ENCODE results near the gene OR10A6. TPM values are rescaled to one million over a fixed set of nuclear protein-coding genes. Genes with fewer than 3 reads are reported as not detected.

The OR10A6 gene, protein sequence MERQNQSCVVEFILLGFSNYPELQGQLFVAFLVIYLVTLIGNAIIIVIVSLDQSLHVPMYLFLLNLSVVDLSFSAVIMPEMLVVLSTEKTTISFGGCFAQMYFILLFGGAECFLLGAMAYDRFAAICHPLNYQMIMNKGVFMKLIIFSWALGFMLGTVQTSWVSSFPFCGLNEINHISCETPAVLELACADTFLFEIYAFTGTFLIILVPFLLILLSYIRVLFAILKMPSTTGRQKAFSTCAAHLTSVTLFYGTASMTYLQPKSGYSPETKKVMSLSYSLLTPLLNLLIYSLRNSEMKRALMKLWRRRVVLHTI
- not detected for polyA plus RNA-seq (ENCODE audit: insufficient read length)

DNA sequence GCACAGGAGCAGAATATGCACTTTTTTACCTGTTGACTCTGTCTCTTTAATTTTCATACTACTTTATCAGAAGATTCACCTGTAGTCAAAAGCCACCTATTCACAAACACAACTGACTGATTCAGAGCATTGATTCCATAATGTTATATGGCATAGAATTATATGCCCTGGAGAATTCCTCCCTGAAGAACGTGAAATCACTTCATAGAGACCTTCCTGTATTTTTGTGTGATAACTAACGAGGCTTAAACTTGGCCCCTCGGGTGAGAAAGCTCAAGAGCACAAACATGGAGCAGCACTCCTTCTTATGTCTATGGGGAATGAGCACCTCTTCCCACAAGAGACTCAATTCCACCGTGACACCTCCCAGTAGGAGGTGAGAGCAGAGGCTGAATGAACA lies at the start of gene OR10A6:
Gene OR10A6 (minus strand): TSS at position 101 of the 400 bp plus-strand sequence. CDS start 2,606 bp downstream, outside the sequence.
- no peak for DNase-seq

DNA sequence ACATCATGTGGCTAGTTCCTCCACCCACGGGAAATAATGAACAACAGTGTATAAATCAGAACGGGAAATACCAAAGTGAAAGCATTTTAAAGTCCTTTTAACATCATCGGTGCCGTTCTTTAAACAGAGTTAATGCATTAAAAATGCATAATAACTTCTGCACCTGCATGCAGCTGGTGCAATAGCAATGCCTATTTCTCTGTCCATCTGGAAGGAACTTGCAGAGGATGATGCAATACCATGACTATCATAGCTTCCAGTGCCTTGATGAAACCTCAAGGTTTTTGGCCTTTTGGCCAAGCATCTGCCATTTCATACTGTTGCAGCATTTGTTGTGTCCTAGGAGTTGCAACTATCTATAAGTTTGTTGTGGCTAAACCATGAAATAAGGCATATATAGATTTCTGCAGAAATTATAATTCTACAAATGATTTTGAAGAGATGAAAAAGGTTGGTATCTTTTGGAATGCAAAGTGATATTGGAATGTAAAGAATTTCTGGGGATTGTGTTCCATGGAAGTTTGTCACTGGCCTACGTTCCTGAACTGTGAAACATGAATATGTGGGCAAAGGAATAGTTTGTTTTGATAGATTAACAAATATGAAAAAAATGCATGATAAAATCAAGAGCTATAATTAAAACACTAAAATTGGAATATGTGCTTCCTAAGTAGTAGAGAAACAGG lies 46.3 kb upstream of the OR10A6 start:
- DNase-seq = no peak

DNA sequence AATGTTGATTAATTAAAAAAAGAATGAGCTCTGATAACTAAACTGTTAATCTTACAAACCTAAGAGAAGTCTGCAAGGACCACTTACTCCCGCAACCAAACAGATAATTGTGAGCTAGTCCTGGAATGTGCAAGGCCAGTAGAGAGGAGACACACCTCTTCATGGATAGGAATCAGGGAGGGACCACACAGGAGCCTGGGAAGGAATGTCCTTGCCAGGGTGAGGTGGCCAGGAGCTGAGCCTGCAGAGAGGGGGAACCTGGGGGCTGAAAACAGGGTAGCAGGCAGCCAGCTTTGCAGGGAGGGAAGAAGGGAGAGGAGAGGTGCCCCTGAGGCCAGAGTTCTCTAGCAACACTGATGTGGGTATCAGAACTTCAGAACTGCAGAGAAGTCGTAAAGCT lies 43.6 kb upstream of the OR10A6 start:
- DNase-seq = no peak

DNA sequence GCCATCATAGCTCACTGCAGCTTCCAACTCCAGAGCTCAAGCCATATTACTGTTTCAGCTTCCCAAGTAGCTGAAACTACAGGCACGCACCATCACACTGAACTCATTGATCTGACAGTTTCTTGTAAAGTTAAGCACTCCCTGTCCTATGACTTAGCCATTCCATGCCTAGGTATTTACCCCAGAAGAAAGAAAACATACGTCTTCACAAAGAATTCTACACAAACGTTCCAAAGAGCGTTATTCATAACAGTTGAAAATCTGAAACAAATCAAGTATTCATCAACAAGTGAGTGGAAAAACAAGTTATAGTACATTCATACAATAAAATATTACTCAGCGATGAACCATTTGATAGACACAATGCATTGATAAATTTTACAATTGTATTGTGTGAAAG lies 41.9 kb upstream of the OR10A6 start:
- DNase-seq = no peak

DNA sequence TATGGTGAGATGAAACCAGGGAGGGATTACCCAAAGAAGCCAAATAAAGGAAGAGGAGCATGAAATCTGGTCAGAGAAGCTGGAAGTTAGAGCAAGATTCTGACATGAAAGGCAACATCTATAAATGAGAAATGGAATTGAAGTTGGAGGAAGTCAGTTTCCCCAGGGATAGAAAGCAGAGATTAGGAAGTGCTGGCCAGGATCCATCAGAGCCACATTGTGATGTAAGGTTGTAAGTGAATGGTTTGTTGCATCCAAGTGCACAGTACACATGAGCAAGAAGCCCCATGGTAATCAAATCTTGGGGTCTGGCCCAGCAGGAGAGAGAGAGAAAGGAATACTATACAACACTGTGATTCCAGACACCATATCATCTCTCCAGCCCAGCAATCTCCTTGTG lies 40.8 kb upstream of the OR10A6 start:
- no peak for DNase-seq

DNA sequence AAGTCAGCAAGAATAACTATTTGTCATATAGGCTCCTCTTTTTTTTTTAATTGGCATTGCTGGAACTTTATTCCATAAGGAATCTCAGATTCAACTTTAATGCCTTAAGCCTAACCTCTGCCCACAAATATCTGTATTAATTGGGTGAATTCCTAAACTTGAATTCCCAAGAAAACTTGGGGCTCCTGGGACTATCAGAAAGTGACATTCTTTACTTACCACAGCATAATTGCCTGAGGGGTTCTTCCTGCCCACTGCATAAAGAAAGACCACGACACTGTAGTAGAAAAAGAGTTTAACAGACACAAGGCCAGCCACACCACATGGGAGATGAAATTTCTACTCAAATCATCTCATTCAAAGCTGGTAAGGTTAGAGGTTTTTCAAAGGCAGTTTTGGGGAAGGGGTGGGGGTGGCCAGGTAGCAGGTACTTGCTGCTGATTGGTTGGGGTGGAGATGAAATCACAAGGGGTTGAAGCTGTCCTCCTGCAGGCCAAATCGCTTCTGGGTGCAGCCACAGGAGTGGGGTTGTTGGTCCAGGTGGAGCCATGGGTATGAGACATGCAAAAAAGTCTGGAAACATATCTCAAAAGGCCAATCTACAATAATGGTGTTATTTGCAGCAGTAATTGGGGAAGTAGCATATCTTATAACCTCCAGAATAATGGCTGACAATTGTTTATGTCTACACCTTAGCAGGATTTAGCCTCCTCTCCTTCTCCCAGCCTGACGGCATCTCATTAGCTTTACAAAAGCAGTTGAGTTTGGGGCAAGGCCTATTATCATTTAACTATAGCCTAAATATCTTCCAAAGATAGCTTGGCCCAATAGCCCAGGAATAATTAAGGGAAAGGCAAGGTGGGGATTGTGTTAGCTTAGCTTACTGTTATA lies 38.9 kb upstream of the OR10A6 start:
- DNase-seq = no peak

DNA sequence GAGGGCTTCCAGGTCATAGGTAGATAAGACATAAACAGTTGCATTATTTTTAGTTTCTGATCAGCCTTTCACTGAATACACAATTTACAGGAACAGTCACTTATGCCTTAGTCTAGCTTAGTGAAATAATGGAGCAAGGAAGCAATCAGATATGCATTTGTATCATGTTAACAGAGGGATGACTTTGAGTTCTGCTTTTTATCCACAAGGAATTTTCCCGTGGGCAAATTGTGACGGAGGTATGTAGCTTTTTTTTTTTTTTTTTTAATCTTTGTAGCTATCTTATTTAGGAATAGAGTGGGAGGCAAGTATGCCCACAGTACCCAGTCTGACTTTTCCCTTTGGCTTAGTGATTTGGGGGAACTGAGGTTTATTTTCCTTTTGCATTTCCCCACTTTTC lies 37.6 kb upstream of the OR10A6 start:
- no peak for DNase-seq

DNA sequence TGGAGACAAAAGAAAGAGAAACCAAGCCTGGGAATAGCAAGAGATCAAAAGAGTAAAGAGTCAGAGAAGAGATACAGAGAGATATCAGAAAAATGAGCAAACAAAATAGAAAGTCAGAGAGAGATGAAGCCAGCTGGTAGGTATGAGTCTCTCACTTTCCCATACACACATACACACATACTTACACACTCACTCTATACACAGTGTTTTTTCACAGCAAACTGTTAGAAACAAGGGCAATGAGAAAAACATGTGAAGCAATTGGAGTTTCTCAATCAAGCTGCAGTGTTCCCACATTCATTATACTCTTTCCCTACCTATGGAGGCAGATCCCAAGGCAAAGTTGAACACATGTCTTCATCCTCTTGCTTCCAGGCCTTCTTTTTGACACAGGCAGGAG lies 36.8 kb upstream of the OR10A6 start:
- DNase-seq = no peak

DNA sequence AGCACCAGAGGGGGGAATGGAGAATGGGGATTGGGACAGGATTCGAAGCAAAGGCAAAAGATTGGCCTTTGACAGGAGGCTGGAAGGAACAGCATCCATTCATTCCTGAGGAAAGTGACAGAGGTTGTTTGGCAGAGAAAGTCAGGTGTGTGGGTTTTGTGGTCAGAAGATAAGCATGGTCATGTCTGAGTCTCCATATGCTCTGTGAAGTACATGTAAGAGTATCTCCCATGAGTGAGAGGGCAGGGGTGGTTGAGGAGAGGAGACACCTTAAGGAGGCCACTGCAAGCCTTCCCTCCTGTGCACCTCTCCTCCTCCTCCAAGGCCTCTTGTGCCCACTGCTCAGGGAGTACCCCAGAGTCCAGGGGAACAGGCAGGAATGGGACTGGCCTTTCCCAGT lies 36.0 kb upstream of the OR10A6 start:
- no peak for DNase-seq

DNA sequence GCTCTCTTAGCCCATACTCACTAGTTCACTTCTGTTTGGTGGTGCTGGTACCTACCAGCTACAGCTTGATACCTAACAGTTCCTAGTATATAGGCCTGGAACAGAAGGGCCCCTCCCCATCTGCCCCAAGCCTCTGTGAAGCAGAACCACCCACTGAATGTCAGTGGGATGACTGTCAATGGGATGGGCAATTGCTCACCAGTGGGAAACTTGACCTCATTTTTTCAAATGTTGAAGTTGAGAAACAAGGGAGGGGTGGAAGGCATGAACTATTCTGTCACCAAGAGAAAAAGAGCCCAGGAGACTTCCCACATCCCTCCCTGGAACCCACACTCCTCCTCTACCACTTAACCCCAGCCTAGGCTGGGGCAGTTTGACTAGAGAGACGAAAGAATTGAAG lies 34.3 kb upstream of the OR10A6 start, which contains the start of gene NLRP10:
Gene NLRP10 (minus strand): TSS at position 62 of the 400 bp plus-strand sequence. CDS start 1,952 bp downstream, outside the sequence.
- DNase-seq = no peak

DNA sequence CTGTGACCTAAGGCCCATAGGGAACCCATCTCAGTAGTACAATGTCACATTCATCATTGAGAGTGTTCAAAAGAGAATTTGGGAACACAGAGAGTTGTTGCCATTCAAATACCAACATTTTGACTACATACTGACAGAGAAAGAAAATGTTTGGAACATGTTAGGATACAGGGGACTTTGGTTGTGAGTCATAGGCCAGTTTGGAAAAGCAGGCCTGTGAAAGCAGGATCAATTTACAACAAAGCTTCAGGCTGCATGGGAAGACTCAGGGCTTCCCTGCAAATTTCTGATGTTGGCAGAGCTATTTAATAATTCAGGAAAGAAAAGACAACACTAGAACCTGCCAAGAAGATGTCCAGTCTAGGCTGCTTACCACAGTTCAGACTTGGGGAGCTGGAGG lies 33.8 kb upstream of the OR10A6 start:
- no peak for DNase-seq

DNA sequence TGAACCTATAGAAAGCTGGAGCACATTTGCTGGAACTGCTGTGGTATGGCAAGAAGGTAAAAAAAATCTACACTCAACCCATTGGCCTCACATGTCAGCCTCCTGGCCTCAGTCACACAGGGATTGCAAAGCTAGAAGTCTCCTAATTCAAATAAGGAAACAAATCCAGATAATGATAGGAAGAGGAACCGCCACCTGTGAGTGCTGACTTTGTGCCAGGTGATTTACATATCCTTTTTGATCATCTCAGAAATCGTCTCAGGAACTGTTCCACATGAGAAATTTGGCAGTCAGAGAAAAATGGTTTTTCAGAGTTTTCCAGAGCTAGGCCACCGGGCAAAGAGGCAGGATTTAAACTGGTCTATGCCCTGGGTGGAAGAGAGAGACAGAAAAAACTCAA lies 33.2 kb upstream of the OR10A6 start:
- DNase-seq = no peak

DNA sequence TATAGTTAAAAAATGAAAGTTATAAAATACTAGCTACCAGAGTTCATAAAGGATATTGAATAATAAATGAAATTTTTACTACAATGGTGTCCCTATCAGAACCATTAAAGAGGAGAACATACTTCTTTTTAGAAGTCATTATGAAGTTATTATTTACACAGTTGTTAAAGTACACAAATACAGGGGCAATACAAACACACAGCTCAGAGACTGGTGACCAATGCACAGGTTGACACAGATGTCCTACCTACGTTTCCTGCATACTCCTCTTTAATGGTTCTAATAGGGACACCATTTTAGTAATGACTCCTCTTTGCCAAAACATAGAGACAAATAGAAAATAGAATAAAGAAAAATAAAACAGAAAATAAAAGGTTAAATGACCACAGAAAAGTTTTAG lies 24.1 kb upstream of the OR10A6 start:
- DNase-seq = no peak

DNA sequence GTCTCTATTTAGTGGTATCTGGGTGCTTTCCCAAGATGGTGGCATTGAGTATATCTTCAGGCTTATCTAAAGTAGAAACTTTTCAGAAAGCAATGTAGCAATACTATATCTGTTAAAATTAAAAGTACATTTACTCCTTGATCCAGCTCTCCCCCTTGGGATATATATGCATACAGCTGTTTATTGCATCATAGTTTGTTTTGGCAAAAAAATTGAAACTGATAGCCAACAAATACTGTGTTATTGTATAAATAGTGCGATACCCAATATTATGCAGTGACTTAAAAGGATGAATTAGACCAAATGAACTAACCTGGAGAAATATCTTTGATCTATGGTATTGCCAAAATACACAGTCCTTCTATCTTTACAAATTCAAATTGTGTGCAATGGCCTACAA lies 18.9 kb upstream of the OR10A6 start:
- DNase-seq = no peak

DNA sequence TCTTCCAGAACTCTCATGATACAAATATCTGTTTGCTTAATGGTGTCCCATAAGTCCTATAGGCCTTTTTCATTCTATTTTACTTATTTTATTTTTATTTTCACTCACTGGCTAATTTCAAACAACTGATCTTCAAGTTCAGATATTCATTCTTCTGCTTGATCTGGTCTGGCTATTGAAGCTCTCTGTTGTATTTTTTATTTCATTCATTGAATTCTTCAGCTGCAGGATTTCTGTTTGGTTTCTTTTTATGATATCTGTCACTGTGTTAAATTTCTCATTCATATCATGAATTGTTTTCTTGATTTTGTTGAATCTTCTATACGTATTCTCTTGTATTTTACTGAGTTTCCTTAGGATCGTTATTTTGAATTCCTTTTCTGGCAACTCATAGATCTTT lies 13.1 kb upstream of the OR10A6 start:
- DNase-seq = no peak

DNA sequence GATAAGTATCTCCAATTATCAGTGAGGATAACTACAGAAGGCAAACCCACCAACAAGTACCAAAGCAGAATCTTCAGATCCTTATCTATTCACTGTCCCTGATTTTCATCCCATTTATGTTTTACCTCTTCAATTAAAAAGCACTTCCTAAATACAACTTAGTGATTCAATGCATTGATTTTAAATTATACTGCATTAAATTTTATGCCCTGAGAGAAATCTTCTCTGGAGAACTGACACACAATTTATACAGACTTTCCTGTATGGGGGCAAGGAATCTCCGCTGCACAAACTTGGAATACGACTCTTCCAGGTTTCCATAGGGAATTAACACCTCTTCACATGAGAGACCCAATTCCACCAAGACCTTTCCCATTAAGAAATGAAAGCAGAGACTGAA lies 10.5 kb upstream of the OR10A6 start, which contains the start of gene OR10A3:
Gene OR10A3 (minus strand): TSS at position 101 of the 400 bp plus-strand sequence. CDS start 2,188 bp downstream, outside the sequence.
- no peak for DNase-seq

DNA sequence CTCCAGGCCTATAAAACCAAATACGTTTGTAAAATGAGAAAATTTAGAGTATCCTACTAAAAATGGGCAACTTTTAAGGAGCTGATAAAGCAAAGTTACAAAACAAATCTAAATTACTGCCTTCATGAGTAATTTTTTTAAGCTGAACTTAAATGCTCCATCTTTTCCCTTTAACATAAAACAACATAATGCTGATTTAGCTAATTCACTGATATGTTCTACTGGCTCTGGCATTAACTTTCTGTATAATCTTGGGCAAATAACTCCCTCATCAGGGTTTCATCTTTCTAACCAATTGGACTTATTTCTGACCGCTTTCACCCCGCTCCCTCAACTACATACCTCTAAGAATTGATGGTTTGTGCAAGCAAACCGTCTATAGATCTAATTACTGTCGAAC lies 10.1 kb upstream of the OR10A6 start:
- no peak for DNase-seq

DNA sequence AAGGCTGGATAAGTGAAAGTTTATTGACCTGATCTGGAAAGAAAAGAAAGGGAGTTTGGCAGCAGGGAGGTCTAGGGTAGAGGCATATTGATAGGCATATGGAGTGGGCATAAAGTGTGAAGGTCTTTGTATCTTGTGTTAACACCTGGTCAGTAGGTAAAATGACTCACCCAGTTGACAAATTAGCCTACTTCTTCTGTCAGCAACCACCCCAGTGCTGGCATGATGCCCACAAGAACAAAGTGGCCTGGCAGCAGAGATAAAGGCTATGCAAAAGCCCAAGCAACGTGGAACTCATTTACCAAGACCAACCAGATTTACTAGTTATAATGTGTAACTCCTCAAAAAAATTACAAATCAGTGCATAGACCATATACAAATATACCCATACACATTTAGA lies 5.5 kb upstream of the OR10A6 start:
- DNase-seq = no peak

DNA sequence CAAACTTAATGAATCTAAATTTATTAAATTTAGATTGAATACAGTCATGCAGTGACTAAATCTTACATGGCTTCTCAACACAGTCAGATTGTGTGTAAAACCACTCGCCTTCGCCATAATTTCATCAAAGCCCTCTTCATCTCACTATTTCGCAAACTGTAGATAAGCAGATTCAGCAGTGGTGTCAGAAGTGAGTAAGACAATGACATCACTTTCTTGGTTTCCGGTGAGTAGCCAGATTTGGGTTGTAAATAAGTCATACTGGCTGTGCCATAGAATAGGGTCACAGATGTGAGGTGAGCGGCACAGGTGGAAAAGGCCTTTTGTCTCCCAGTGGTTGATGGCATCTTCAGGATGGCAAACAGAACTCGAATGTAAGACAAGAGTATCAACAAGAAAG lies 3.4 kb downstream of the OR10A6 start:
- no peak for DNase-seq

DNA sequence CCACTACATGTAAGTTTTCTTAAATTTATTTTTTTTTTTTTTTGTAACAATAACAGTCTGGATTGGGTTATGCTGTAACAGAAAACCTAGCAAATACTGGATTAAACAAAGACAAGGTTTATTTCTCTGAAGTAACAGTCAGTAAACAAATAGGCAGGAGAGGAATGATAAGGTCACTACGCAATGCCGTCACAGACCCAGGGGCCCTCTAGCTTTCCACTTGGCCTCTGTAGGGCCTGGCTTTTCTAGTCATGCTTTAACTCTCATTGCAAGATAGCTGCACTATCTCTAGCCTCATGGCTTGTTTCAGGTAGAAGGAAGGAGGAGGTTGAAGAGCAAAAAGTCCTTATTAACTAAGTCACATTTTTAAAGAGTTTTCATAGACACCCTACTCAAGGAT lies 6.5 kb downstream of the OR10A6 start:
- DNase-seq = no peak

DNA sequence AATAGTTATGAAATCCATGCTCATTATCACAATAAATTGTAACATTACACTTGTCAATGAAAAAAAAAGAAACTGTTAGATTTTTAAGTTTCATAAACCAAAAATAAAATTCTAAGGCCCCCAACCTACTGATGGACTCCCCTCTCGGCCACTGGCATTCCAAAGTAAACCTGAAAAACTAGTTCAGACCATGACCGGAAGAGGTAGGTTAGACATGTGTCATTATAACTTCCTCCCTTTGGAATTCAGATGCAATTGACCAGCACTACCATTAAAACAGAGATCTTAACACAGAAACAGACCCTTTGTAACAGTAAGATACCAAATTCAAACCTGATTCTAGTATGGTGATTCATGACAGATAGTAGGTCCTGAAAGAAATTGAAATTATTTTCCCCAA lies 12.9 kb downstream of the OR10A6 start:
- DNase-seq = no peak

DNA sequence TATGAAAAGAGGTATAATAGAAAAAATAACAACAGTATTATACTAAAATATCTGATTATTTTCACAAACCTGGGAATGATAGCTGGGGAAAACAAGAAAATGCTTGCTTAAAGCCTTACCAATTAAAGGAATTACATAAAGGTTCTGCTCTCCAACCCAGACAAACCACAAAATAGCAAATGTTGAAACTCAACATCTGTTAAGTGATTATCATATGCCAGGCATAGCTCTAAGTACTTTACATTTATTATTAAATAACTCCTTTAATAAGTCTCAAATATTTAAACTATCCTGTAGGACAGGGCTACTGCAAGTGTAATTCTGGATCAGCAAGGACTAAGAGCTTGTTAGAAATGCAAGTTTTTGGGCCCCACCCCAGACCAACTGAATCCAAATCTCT lies 20.1 kb downstream of the OR10A6 start:
- no peak for DNase-seq

DNA sequence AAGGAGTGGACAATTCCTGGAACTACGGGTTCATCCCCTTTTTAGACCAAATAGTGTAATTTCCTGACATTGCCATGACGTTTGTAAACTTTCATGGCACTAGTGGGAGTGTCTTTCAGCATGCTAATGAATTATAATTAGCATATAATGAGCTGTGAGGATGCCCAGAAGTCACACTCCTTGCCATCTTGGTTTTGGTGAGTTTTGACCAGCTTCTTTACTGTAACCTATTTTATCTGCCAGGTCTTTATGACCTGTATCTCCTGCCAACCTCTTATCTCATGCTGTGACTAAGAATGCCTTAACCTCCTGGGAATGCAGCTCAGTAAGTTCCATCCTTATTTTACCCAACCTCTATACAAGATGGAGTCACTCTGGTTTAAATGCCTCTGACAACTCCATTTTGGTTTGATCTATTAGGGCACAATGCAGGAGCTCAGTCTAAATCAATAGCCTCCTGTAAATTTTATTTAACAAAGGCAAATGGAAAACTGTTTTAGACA lies 20.7 kb downstream of the OR10A6 start:
- DNase-seq = no peak

Measured in hindlimb muscle (tissue), 1 donor.